Spleen (tissue), 11 donors: ENCODE data around the gene MPIG6B. TPM values are rescaled to one million over a fixed set of nuclear protein-coding genes. Genes with fewer than 3 reads are reported as not detected.

Experiments
- DNase-seq: peaks from one replicate; pipeline ENCODE4 v3.0.0-alpha.2; 2020
- H3K27ac ChIP-seq, 8 donors: fragments of 200-600 bp; sonication (generic) in 7 of 8; 1 replicate in 4 of 8; 2 replicates in 4 of 8; pipeline versions ENCODE4 v1.5.0 to v1.8.0; 2016 to 2021; ENCODE audit warnings: inconsistent platforms in 4 of 8, mild to moderate bottlenecking in 4 of 8, moderate library complexity in 1 of 8
- H3K27me3 ChIP-seq, 7 donors: fragments of 200-600 bp; sonication (generic) in 6 of 7; replicated peaks in 1 of 7; 1 replicate in 4 of 7; 2 replicates in 3 of 7; pipeline versions ENCODE4 v1.5.0 to v1.8.0; 2016 to 2021; ENCODE audit warnings: inconsistent platforms in 3 of 7, mild to moderate bottlenecking in 1 of 7
- H3K36me3 ChIP-seq, 6 donors: fragments of 200-600 bp; sonication (generic) in 5 of 6; 1 replicate in 4 of 6; 2 replicates in 2 of 6; pipeline versions ENCODE4 v1.5.0 to v1.8.0; 2016 to 2021; ENCODE audit warnings: inconsistent platforms in 2 of 6
- H3K4me1 ChIP-seq, 6 donors: fragments of 200-600 bp; sonication (generic) in 5 of 6; 1 replicate in 3 of 6; 2 replicates in 3 of 6; pipeline versions ENCODE4 v1.5.0 to v1.8.0; 2016 to 2021; ENCODE audit warnings: inconsistent platforms in 3 of 6
- H3K4me3 ChIP-seq, 8 donors: fragments of 200-600 bp; sonication (generic) in 7 of 8; 1 replicate in 4 of 8; 2 replicates in 4 of 8; pipeline versions ENCODE4 v1.5.0 to v1.8.0; 2016 to 2021; ENCODE audit warnings: inconsistent platforms in 4 of 8, mild to moderate bottlenecking in 4 of 8, moderate library complexity in 2 of 8
- H3K9me3 ChIP-seq, 8 donors: fragments of 200-600 bp; sonication (generic) in 7 of 8; 1 replicate in 4 of 8; 2 replicates in 4 of 8; pipeline versions ENCODE4 v1.5.0 to v1.8.0; 2016 to 2021; ENCODE audit warnings: inconsistent platforms in 4 of 8
- POLR2A ChIP-seq, 3 donors: fragments of 450-650 bp; IDR thresholded peaks; one replicate each; pipeline ENCODE4 v1.5.1; 2017; ENCODE audit warnings: antibody characterized with exemption in 3 of 3, mild to moderate bottlenecking in 1 of 3
- POLR2AphosphoS5 ChIP-seq, 3 donors: sonication (generic); formaldehyde crosslinking; IDR thresholded peaks; one replicate each; pipeline ENCODE4 v1.5.1; 2017; ENCODE audit warnings: antibody characterized with exemption in 3 of 3
- WGBS, 5 donors: extraction: QIAGEN DNeasy Blood & Tissue Kit in 3 of 5; methylation state at CpG; one replicate each; pipeline versions ENCODE4 v1.1.5 to v1.1.7; 2013 to 2018; 5-methylcytosine and 5-hydroxymethylcytosine counted together
- intact Hi-C: fragments of 100-400 bp; cut with DNase I; formaldehyde crosslinking; loops from one replicate; pipeline ENCODE4 v1.15.0; 2023; ENCODE audit warnings: low total_unique reads
- polyA plus RNA-seq, 3 donors: library from polyadenylated mRNA; stranded (reverse); fragments of 200-250 nt; gene quantifications; one replicate each; pipeline ENCODE4 v1.2.1, GENCODE V29; 2013
- total RNA-seq, 7 donors: library from RNA; depleted of rRNA in 3 of 7; stranded (reverse); fragments of >200 nt in 3 of 7; fragmentation: NEBNext Ultra II Directional in 4 of 7; extraction: Animal tissue kit (Norgen Biotek cat#: 25700) in 4 of 7; gene quantifications; one replicate each; pipeline versions ENCODE4 v1.1.0 to v1.2.1, GENCODE V29; 2016 to 2021
- TF ChIP-seq, protein P1 (sequence below), 11 experiments: fragments of 200-600 bp in 7 of 11; fragments of 450-650 bp in 4 of 11; sonication (generic) in 4 of 11; IDR thresholded peaks in 8 of 11; conservative IDR thresholded peaks in 3 of 11; 1 replicate in 7 of 11; 2 replicates in 4 of 11; pipeline versions ENCODE4 v1.4.0 to v1.8.0; 2016 to 2021; ENCODE audit warnings: antibody characterized with exemption in 11 of 11, inconsistent platforms in 4 of 11, mild to moderate bottlenecking in 1 of 11
- donor health status: healthy with polysubstance abuse.
- donor health status: DM: no; HTN: no; CAD: no; lungs with moderate emphysema.
- donor health status: DM: no; HTN: no; CAD: no.
- donor health status: Bipolar disorder and iron deficiency.
- donor health status: healthy.
- donor health status: DM: no; HTN: no; CAD: no.
- donor health status: DM: yes; HTN: yes; CAD: no.

Gene MPIG6B
- total and polyA plus RNA-seq, 10 donors, result 0.46 to 15.1 (median 9.3) TPM

DNA sequence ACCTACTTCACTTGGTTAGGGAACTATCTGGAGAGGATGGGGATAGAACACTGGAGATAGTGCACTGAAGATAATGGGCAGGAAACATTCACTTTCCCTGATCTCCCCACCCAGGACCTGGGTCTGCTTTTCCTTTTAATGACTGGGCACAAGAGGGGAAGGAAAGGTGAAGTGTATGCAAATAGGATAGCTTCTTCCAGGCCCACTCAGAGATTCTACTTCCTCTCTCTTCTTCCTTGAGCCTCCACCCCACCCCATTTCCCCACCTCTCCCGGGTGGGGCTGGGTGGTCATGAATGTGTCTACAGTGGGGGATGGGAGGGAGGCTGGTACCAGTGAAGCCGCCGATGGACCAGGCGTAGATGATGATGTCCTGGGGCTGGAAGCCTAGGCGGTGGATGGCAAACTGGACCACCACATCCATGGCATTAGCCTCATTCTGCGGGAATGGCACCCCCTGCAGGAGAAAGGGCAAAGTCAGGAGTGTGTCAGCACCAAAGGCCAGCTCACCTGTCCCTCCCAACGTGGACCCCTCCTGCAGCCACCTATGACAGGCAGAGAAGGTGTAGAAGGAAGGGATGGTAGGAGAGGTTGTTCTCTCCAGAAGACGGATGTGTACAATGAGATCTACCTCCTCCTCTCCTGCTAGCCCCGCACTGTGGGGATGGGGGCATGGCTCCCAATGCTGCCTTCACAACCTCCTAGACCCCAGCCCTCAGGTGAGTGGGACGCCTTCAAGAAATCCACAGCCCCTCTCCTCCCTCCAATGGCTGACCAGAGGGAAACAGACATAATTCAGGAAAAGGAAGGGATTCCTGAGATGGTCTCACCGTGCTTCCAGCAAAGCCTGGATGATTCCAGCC, 33.7 kb upstream of the MPIG6B start:
- Histone ChIP-seq H3K9me3 (no peaks in the 10 kb centered on the region), H3K27me3 (no peaks in the 10 kb centered on the region), H3K36me3 (peaks cover 0 to 100% (median 90%) of the 10 kb centered on the region in 6 donors), H3K4me1 (peaks cover 0 to 14% (median 9%) of the 10 kb centered on the region in 6 donors), H3K4me3 (no peak overlapping the region), H3K27ac (peak overlapping the region in 2 of 8 donors; percentile 28 to 53)
- TF ChIP-seq POLR2AphosphoS5 (IDR thresholded peaks at IDR 0.05), result peak in 2 of 3 donors; percentile 25 to 29
- TF ChIP-seq, protein P1, sequence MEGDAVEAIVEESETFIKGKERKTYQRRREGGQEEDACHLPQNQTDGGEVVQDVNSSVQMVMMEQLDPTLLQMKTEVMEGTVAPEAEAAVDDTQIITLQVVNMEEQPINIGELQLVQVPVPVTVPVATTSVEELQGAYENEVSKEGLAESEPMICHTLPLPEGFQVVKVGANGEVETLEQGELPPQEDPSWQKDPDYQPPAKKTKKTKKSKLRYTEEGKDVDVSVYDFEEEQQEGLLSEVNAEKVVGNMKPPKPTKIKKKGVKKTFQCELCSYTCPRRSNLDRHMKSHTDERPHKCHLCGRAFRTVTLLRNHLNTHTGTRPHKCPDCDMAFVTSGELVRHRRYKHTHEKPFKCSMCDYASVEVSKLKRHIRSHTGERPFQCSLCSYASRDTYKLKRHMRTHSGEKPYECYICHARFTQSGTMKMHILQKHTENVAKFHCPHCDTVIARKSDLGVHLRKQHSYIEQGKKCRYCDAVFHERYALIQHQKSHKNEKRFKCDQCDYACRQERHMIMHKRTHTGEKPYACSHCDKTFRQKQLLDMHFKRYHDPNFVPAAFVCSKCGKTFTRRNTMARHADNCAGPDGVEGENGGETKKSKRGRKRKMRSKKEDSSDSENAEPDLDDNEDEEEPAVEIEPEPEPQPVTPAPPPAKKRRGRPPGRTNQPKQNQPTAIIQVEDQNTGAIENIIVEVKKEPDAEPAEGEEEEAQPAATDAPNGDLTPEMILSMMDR (IDR thresholded peaks at IDR 0.05 in 8 of 11, conservative IDR thresholded peaks at IDR 0.05 in 3 of 11), result peak in 3 of 11 experiments; percentile 5 to 42 (median 13)
- TF ChIP-seq POLR2A (IDR thresholded peaks at IDR 0.05), result no peak
- 78 to 83% (median 82%) methylated on average over 9 to 11 of the region's 11 CpGs for WGBS, 5 donors
- intact Hi-C loops, result no loop called here
- no peak for DNase-seq

DNA sequence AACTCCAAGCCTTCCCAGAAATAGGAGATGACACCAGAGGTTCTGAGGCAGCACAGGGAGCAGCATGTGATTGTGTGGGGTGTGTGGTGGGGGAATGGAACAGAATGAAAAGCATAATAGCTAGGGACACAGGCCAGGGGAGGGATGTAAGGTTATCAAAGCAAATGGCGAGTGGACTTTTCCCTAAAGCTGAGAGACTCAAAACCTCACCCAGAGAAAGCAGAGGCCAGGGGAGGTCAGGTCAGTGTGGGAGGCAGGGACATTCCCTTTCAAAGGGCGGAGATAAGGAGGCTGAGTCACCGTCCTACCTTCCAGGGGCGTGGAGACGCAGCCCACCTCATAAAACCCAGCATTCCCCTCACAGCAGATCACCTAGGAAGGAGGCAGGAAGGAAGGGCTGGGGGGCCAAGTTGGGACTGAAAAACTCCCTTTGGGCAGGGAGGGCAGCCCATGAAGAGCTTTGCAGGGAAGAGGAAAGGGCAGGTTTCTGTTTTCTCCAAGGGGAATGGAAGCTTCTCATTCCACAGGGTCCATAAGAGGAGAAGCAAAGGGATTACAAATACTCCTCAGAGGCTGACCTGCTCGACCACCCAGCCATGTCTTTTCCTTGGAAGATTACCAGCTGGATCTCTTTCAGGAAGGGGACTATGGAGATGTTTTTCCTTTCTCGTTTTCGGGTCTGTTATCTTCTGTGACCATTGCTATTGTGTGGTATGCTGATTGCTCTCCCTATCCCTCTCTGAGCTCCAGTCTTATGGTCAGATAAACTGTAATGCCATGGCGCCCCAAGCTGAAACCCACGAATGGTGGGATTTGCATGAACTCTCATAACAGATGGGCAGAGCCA, 32.7 kb upstream of the MPIG6B start:
- 69 to 90% (median 82%) methylated on average over 10 of the region's 10 CpGs for WGBS, 5 donors
- Histone ChIP-seq H3K9me3 (no peaks in the 10 kb centered on the region), H3K4me1 (peaks cover 0 to 14% (median 9%) of the 10 kb centered on the region in 6 donors), H3K36me3 (peaks cover 0 to 100% (median 96%) of the 10 kb centered on the region in 6 donors), H3K27ac (peak overlapping the region in 2 of 8 donors; percentile 28 to 53), H3K4me3 (no peak overlapping the region), H3K27me3 (no peaks in the 10 kb centered on the region)
- intact Hi-C loops, result no loop called here
- TF ChIP-seq POLR2AphosphoS5 (IDR thresholded peaks at IDR 0.05) (no peak), POLR2A (IDR thresholded peaks at IDR 0.05) (no peak)
- TF ChIP-seq, protein P1 (IDR thresholded peaks at IDR 0.05 in 8 of 11, conservative IDR thresholded peaks at IDR 0.05 in 3 of 11), result no peak
- no peak for DNase-seq

DNA sequence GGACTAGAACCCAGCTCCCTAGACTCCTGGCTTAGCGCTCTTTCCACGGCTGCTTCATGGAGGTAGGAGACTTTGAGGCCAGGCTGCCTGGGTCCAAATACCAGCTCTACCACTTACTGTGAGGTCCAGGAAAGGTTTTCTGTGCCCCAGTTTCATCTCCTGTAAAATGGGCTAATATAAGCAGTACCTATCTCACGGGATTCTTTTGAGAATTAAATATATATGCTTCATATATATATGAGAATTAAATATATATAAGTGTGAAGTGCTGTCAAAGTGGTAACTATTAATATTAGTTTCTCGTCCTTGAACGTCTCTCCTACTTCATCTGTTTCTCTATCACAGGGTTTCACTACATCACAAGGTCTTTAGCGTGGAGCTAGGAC, 32.1 kb upstream of the MPIG6B start:
- Histone ChIP-seq H3K36me3 (peaks cover 0 to 100% (median 99%) of the 10 kb centered on the region in 6 donors), H3K27ac (no peak overlapping the region), H3K9me3 (no peaks in the 10 kb centered on the region), H3K4me3 (no peak overlapping the region), H3K27me3 (no peaks in the 10 kb centered on the region), H3K4me1 (peaks cover 0 to 14% (median 9%) of the 10 kb centered on the region in 6 donors)
- 90 to 97% (median 96%) methylated on average over 6 of the region's 6 CpGs for WGBS, 5 donors
- TF ChIP-seq POLR2A (IDR thresholded peaks at IDR 0.05) (no peak), POLR2AphosphoS5 (IDR thresholded peaks at IDR 0.05) (no peak)
- TF ChIP-seq, protein P1 (IDR thresholded peaks at IDR 0.05 in 8 of 11, conservative IDR thresholded peaks at IDR 0.05 in 3 of 11), result no peak
- no peak for DNase-seq
- intact Hi-C loops, result no loop called here
